Stimulated activated CD4-positive, alpha-beta T cell treated with anti-CD3 and anti-CD28 coated beads, Interleukin-4, amount 100 ng/mL, for 4 hours (primary cell): ENCODE data around the gene KISS1.

ENCODE experiments used
- DNase-seq, 2 experiments: peaks; one replicate each; pipeline ENCODE4 v3.0.0-alpha.2; 2020

Gene KISS1

GRCh38 chr1:204190212-204191211 is 5.8 kb downstream of the KISS1 start:
- DNase-seq = peak; percentile 10 to 14

- no peak for DNase-seq
Observed at GRCh38 chr1:204188959-204189639, 7.2 kb downstream of the KISS1 start.

- DNase-seq = no peak
Observed at GRCh38 chr1:204186597-204186996, 9.7 kb downstream of the KISS1 start.

- no peak for DNase-seq
Observed at GRCh38 chr1:204181116-204181515, 15.2 kb downstream of the KISS1 start.

GRCh38 chr1:204180133-204180532 is 16.2 kb downstream of the KISS1 start:
- no peak for DNase-seq

GRCh38 chr1:204178487-204179281 is 17.6 kb downstream of the KISS1 start:
- DNase-seq = no peak

GRCh38 chr1:204177133-204177532 is 19.2 kb downstream of the KISS1 start:
- DNase-seq = no peak

GRCh38 chr1:204176049-204176448 is 20.2 kb downstream of the KISS1 start:
- no peak for DNase-seq

- DNase-seq = no peak
Observed at GRCh38 chr1:204174958-204175357, 21.3 kb downstream of the KISS1 start.

GRCh38 chr1:204172404-204173029 is 23.8 kb downstream of the KISS1 start:
- no peak for DNase-seq

GRCh38 chr1:204171751-204172178 is 24.5 kb downstream of the KISS1 start:
- no peak for DNase-seq

GRCh38 chr1:204170494-204171155 is 25.7 kb downstream of the KISS1 start:
- no peak for DNase-seq

- DNase-seq = no peak
Observed at GRCh38 chr1:204169858-204170257, 26.4 kb downstream of the KISS1 start.

- no peak for DNase-seq
Observed at GRCh38 chr1:204167730-204168129, 28.6 kb downstream of the KISS1 start.

- DNase-seq = no peak
Observed at GRCh38 chr1:204166219-204166618, 30.1 kb downstream of the KISS1 start, which contains the start of gene REN. Gene REN (minus strand): TSS chr1:204166337. CDS start chr1:204166293, 44 bp downstream.

GRCh38 chr1:204162494-204163074 is 33.7 kb downstream of the KISS1 start:
- peak; percentile 69 to 76 for DNase-seq

- DNase-seq = no peak
Observed at GRCh38 chr1:204161609-204162493, 34.4 kb downstream of the KISS1 start.

GRCh38 chr1:204157962-204158361 is 38.3 kb downstream of the KISS1 start:
- no peak for DNase-seq

- no peak for DNase-seq
Observed at GRCh38 chr1:204155881-204156280, 40.4 kb downstream of the KISS1 start.

GRCh38 chr1:204154568-204155255 is 41.6 kb downstream of the KISS1 start:
- DNase-seq = no peak
